ENCODE measurements around the gene ARHGEF40.

GRCh38 chr14:21096438-21096837 is 26.3 kb downstream of the ARHGEF40 start:
- TF ChIP-seq POLR2A (IDR thresholded peaks at IDR 0.05; ENCODE audit: extremely low read depth, insufficient read length) (no peak), CTCF (IDR thresholded peaks at IDR 0.05; ENCODE audit: low read depth, low read length) (no peak)
